HepG2 (cell line): ENCODE data around the gene CHMP6. TPM values are rescaled to one million over a fixed set of nuclear protein-coding genes. Genes with fewer than 3 reads are reported as not detected.
A peak's percentile ranks its signal among the peaks of the same experiment; 100 is the strongest.

Experiments
- ARID2 ChIP-seq: sonication (generic); formaldehyde crosslinking; IDR thresholded peaks from 2 replicates; pipeline ENCODE4 v1.8.1; 2022; ENCODE audit warnings: mild to moderate bottlenecking, missing genetic modification reagents, borderline replicate concordance
- BRCA1 ChIP-seq: sonication (generic); formaldehyde crosslinking; IDR thresholded peaks from 2 replicates; pipeline ENCODE4 v1.4.0; 2020; ENCODE audit warnings: missing genetic modification reagents
- FOXP4 ChIP-seq: sonication (generic); formaldehyde crosslinking; IDR thresholded peaks from 2 replicates; pipeline ENCODE4 v1.4.0; 2020; ENCODE audit warnings: missing genetic modification reagents
- HOXD1 ChIP-seq: sonication (generic); formaldehyde crosslinking; IDR thresholded peaks from 2 replicates; pipeline ENCODE4 v1.5.0; 2020; ENCODE audit warnings: missing genetic modification reagents
- MTF2 ChIP-seq: sonication (generic); formaldehyde crosslinking; IDR thresholded peaks from 2 replicates; pipeline ENCODE4 v1.5.0; 2020; ENCODE audit warnings: missing genetic modification reagents, borderline replicate concordance
- REL ChIP-seq: sonication (generic); formaldehyde crosslinking; conservative IDR thresholded peaks from 2 replicates; pipeline ENCODE4 v1.8.0; 2022; ENCODE audit warnings: mild to moderate bottlenecking, missing genetic modification reagents, moderate library complexity
- SAP130 ChIP-seq: IDR thresholded peaks from 2 replicates; pipeline ENCODE4 v1.6.1; 2016; ENCODE audit warnings: low read depth
- TRAFD1 ChIP-seq: sonication (generic); formaldehyde crosslinking; IDR thresholded peaks from 2 replicates; pipeline ENCODE4 v1.5.1; 2020; ENCODE audit warnings: missing genetic modification reagents, mild to moderate bottlenecking, borderline replicate concordance
- ZNF232 ChIP-seq: sonication (generic); formaldehyde crosslinking; IDR thresholded peaks from 2 replicates; pipeline ENCODE4 v1.4.0; 2020; ENCODE audit warnings: missing genetic modification reagents, borderline replicate concordance
- ZNF274 ChIP-seq: sonication (generic); formaldehyde crosslinking; IDR thresholded peaks from 2 replicates; pipeline ENCODE4 v1.5.1; 2020; ENCODE audit warnings: mild to moderate bottlenecking, missing genetic modification reagents
- ZNF652 ChIP-seq: IDR thresholded peaks from 2 replicates; pipeline ENCODE4 v1.6.1; 2016; ENCODE audit warnings: low read depth, borderline replicate concordance
- ZNF777 ChIP-seq: sonication (generic); formaldehyde crosslinking; IDR thresholded peaks from 2 replicates; pipeline ENCODE4 v1.4.0; 2020; ENCODE audit warnings: missing genetic modification reagents
- ZSCAN20 ChIP-seq: sonication (generic); formaldehyde crosslinking; IDR thresholded peaks from 2 replicates; pipeline ENCODE4 v1.4.0; 2020; ENCODE audit warnings: missing genetic modification reagents, mild to moderate bottlenecking, borderline replicate concordance
- polyA plus RNA-seq, 8 experiments: library from polyadenylated mRNA; depleted of rRNA in 3 of 8; stranded (reverse) in 7 of 8; unstranded in 1 of 8; fragments of >200 nt; fragmentation: Illumina TruSeq in 4 of 8; extraction: Trizol in 4 of 8; gene quantifications; 2 replicates each; pipeline versions ENCODE4 v1.2.1 to v1.2.3, GENCODE V29; 2011 to 2016; ENCODE audit warnings: low read depth in 4 of 8, missing spikeins in 1 of 8, mixed read lengths in 1 of 8; ENCODE audit not compliant: insufficient read depth in 1 of 8
- total RNA-seq, 5 experiments: library from RNA; depleted of rRNA; stranded (reverse); fragments of >200 nt; fragmentation: Illumina TruSeq; extraction: Trizol; gene quantifications; 2 replicates each; pipeline ENCODE4 v1.2.3, GENCODE V29; 2016; ENCODE audit warnings: low read depth in 1 of 5
- TF ChIP-seq, protein P1 (sequence below): sonication (generic); formaldehyde crosslinking; IDR thresholded peaks from 2 replicates; pipeline ENCODE4 v1.9.0; 2021; ENCODE audit warnings: missing genetic modification reagents, borderline replicate concordance
- TF ChIP-seq, protein P2 (sequence below): sonication (generic); formaldehyde crosslinking; IDR thresholded peaks from 2 replicates; pipeline ENCODE4 v1.5.1; 2020; ENCODE audit warnings: mild to moderate bottlenecking, missing genetic modification reagents, moderate library complexity
- TF ChIP-seq, protein P3 (sequence below): sonication (generic); formaldehyde crosslinking; IDR thresholded peaks from 2 replicates; pipeline ENCODE4 v1.4.0; 2020; ENCODE audit warnings: mild to moderate bottlenecking, missing genetic modification reagents
- TF ChIP-seq, protein P4 (sequence below): sonication (generic); formaldehyde crosslinking; IDR thresholded peaks from 2 replicates; pipeline ENCODE4 v1.5.1; 2020; ENCODE audit warnings: missing genetic modification reagents, mild to moderate bottlenecking, borderline replicate concordance

CHMP6 gene
- total and polyA plus RNA-seq, 2 of the 13 experiments (the other 11 are each of a cell fraction or from before 2014, with no cell fraction given) = 11.1 to 24.2 TPM

GRCh38 chr17:81036197-81036941 is 44.7 kb downstream of the CHMP6 start (continued):
- TF ChIP-seq ZSCAN20 (CRISPR knock-in tag) = no peak
- no peak for TF ChIP-seq TRAFD1 (CRISPR knock-in tag)
- TF ChIP-seq REL (CRISPR knock-in tag) = no peak
- TF ChIP-seq ZNF652 = no peak
- TF ChIP-seq BRCA1 (CRISPR knock-in tag) = no peak
- no peak for TF ChIP-seq MTF2 (CRISPR knock-in tag)
- TF ChIP-seq, protein P1, sequence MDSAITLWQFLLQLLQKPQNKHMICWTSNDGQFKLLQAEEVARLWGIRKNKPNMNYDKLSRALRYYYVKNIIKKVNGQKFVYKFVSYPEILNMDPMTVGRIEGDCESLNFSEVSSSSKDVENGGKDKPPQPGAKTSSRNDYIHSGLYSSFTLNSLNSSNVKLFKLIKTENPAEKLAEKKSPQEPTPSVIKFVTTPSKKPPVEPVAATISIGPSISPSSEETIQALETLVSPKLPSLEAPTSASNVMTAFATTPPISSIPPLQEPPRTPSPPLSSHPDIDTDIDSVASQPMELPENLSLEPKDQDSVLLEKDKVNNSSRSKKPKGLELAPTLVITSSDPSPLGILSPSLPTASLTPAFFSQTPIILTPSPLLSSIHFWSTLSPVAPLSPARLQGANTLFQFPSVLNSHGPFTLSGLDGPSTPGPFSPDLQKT (CRISPR knock-in tag) = no peak
- no peak for TF ChIP-seq HOXD1 (CRISPR knock-in tag)
- no peak; the same call in 1 of the 2 replicates for TF ChIP-seq ZNF232 (CRISPR knock-in tag)
- TF ChIP-seq SAP130 = 0 out of 2 replicates have a peak, but pooled peaks have one; percentile 43
- TF ChIP-seq FOXP4 = no peak
- TF ChIP-seq ZNF777 (CRISPR knock-in tag) = no peak
- TF ChIP-seq, protein P2, sequence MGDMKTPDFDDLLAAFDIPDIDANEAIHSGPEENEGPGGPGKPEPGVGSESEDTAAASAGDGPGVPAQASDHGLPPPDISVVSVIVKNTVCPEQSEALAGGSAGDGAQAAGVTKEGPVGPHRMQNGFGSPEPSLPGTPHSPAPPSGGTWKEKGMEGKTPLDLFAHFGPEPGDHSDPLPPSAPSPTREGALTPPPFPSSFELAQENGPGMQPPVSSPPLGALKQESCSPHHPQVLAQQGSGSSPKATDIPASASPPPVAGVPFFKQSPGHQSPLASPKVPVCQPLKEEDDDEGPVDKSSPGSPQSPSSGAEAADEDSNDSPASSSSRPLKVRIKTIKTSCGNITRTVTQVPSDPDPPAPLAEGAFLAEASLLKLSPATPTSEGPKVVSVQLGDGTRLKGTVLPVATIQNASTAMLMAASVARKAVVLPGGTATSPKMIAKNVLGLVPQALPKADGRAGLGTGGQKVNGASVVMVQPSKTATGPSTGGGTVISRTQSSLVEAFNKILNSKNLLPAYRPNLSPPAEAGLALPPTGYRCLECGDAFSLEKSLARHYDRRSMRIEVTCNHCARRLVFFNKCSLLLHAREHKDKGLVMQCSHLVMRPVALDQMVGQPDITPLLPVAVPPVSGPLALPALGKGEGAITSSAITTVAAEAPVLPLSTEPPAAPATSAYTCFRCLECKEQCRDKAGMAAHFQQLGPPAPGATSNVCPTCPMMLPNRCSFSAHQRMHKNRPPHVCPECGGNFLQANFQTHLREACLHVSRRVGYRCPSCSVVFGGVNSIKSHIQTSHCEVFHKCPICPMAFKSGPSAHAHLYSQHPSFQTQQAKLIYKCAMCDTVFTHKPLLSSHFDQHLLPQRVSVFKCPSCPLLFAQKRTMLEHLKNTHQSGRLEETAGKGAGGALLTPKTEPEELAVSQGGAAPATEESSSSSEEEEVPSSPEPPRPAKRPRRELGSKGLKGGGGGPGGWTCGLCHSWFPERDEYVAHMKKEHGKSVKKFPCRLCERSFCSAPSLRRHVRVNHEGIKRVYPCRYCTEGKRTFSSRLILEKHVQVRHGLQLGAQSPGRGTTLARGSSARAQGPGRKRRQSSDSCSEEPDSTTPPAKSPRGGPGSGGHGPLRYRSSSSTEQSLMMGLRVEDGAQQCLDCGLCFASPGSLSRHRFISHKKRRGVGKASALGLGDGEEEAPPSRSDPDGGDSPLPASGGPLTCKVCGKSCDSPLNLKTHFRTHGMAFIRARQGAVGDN (CRISPR knock-in tag) = peak; percentile 22
- TF ChIP-seq, protein P3, sequence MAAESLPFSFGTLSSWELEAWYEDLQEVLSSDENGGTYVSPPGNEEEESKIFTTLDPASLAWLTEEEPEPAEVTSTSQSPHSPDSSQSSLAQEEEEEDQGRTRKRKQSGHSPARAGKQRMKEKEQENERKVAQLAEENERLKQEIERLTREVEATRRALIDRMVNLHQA (CRISPR knock-in tag) = no peak
- 0 out of 2 replicates have a peak, but pooled peaks have one; percentile 11 for TF ChIP-seq ARID2 (CRISPR knock-in tag)
- TF ChIP-seq ZNF274 = 0 out of 2 replicates have a peak, but pooled peaks have one; percentile 27
- TF ChIP-seq, protein P4, sequence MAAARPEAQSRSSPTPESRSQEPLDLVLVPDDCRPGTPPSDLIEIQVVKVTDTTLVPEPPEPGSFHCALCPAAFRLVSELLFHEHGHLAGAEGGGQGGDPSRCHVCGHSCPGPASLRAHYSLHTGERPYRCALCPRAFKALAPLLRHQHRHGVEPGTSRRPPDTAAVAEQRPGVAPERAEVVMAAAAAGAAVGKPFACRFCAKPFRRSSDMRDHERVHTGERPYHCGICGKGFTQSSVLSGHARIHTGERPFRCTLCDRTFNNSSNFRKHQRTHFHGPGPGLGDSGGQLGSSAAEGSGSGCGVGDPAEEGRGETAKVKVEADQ (CRISPR knock-in tag) = 0 out of 2 replicates have a peak, but pooled peaks have one; percentile 28
